Lower leg skin (tissue), 4 donors: ENCODE data around the gene IBTK. TPM values are rescaled to one million over a fixed set of nuclear protein-coding genes. Genes with fewer than 3 reads are reported as not detected.

Source experiments
- DNase-seq, 2 donors: peaks; one replicate each; pipeline ENCODE4 v3.0.0-alpha.2; 2019; ENCODE audit warnings: low spot score in 2 of 2
- H3K4me3 ChIP-seq: fragments of 200-600 bp; sonication (generic); 2 replicates; pipeline ENCODE4 v1.5.1; 2017; ENCODE audit warnings: mild to moderate bottlenecking, low read depth; ENCODE audit not compliant: poor library complexity, severe bottlenecking
- POLR2A ChIP-seq, 2 donors: fragments of 450-650 bp; IDR thresholded peaks; one replicate each; pipeline ENCODE4 v1.6.1; 2016 to 2017; ENCODE audit warnings: antibody characterized with exemption in 2 of 2, mild to moderate bottlenecking in 1 of 2, moderate library complexity in 1 of 2
- WGBS, 2 donors: methylation state at CpG; one replicate each; pipeline ENCODE4 v1.1.5; 2018; 5-methylcytosine and 5-hydroxymethylcytosine counted together
- intact Hi-C: fragments of 100-400 bp; cut with DNase I; formaldehyde crosslinking; loops from one replicate; pipeline ENCODE4 v1.15.0; 2023; ENCODE audit warnings: low total_unique reads
- total RNA-seq, 4 donors: library from RNA; depleted of rRNA; stranded (reverse); fragments of >200 nt; gene quantifications; one replicate each; pipeline ENCODE4 v1.1.0, GENCODE V29; 2016
- TF ChIP-seq, protein P1 (sequence below), 3 donors: fragments of 450-650 bp; IDR thresholded peaks; one replicate each; pipeline ENCODE4 v1.5.1; 2016; ENCODE audit warnings: antibody characterized with exemption in 3 of 3, mild to moderate bottlenecking in 3 of 3, moderate library complexity in 2 of 3

Gene IBTK
- total RNA-seq, 4 donors from 2014 or later, result 10.7 to 15.3 (median 12.6) TPM

DNA sequence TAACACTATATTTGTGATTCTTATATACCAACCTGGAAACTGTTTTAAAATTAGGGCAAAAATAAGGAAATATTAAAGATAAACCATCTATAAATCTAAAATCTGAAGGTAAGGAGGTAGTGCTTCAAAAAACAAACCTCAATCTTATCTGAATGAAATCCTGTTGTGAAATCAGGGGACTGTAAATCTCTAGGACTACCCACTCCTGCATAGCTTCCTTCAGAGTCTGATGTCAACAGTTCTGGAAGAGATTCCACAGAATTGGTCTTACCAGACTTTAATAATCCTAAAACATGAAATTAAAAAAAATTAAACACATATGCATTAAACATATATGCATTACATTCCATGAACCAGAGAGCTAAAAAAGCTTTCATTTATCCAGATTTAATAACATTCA is 51.4 kb downstream of the IBTK start:
- TF ChIP-seq, protein P1, sequence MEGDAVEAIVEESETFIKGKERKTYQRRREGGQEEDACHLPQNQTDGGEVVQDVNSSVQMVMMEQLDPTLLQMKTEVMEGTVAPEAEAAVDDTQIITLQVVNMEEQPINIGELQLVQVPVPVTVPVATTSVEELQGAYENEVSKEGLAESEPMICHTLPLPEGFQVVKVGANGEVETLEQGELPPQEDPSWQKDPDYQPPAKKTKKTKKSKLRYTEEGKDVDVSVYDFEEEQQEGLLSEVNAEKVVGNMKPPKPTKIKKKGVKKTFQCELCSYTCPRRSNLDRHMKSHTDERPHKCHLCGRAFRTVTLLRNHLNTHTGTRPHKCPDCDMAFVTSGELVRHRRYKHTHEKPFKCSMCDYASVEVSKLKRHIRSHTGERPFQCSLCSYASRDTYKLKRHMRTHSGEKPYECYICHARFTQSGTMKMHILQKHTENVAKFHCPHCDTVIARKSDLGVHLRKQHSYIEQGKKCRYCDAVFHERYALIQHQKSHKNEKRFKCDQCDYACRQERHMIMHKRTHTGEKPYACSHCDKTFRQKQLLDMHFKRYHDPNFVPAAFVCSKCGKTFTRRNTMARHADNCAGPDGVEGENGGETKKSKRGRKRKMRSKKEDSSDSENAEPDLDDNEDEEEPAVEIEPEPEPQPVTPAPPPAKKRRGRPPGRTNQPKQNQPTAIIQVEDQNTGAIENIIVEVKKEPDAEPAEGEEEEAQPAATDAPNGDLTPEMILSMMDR (IDR thresholded peaks at IDR 0.05), result no peak
- no peak for TF ChIP-seq POLR2A (IDR thresholded peaks at IDR 0.05)
- intact Hi-C loops, result no loop called here
- H3K4me3 ChIP-seq, result no peak overlapping the region
- no peak for DNase-seq

DNA sequence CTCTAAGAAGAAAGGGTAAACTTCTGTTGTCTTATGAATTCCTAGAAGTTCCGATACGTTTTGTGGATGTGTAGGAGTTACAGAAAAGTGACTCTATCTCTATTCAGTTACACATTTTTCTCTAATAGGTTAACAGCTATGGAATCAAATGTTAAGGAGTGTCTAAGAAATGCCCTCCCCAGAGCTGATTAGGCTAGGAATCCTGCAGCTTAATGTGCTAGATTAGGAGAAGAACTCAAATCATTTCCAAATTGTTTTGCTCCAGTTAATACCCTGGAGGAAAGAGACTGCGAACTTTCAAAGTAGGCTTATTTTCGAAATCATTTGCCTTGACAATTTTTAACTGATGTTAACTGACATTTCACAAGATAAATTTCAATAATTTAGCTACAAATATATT is 51.9 kb downstream of the IBTK start:
- WGBS, 2 donors, result 88 to 91% methylated on average over 4 of the region's 4 CpGs
- no peak for DNase-seq
- no peak for TF ChIP-seq POLR2A (IDR thresholded peaks at IDR 0.05)
- TF ChIP-seq, protein P1 (IDR thresholded peaks at IDR 0.05), result no peak
- intact Hi-C loops, result no loop called here
- no peak overlapping the region for H3K4me3 ChIP-seq

DNA sequence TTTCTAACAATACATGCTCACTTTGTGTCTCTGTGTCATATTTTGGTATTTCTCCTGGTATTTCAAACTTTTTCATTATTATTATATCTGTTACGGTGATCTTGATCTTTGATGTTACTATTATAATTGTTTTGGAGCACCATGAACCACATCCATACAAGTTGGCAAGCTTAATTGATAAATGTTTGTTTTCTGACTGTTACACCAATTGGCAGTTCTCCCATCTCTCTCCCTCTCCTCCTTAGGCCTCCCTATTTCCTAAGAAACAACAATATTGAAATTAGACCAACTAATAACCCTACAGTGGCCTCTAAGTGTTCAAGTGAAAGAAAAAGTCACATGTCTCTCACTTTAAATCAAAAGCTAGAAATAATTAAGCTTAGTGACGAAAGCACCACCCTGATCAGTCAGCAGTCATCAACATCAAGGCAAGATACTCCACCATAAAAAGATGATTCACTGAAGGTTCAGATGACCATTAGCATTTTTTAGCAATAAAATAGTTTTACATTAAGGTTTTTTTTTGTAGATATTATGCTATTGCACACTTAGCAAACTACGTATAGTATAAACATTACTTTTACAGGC is 61.5 kb downstream of the IBTK start:
- intact Hi-C loops, result no loop called here
- no peak overlapping the region for H3K4me3 ChIP-seq
- DNase-seq, result no peak
- 80 to 84% methylated on average over 3 of the region's 3 CpGs for WGBS, 2 donors
- no peak for TF ChIP-seq POLR2A (IDR thresholded peaks at IDR 0.05)
- TF ChIP-seq, protein P1 (IDR thresholded peaks at IDR 0.05), result no peak

DNA sequence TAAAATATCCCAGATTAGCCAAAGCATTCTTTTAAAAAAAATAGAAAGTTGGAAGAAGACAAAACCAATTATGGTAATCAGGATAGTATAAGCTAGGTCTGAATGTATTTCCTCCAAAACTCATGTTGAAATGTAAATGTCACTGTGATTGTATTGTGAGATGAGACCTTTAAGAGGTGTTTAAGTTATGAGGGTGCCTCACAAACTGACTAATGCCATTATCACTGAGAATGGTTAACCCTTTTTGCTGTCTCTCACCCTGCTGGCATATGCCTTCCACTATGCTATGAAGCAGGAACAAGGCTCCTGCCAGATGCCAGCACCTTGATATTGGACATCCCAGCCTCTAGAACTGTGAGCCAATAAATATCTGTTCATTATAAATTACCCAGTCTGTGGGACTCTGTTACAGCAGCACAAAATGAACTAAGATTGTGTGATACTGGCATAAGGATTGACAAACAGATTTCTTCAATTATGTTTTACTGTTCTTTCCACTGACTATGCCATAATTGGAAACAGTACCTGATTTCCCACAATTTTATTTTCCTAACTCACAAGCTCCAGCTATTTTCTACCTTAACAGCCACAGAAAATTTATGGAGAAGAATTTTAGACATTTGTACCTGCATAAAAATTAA is 63.8 kb downstream of the IBTK start:
- no peak for TF ChIP-seq POLR2A (IDR thresholded peaks at IDR 0.05)
- TF ChIP-seq, protein P1 (IDR thresholded peaks at IDR 0.05), result no peak
- intact Hi-C loops, result no loop called here
- DNase-seq, result no peak
- no peak overlapping the region for H3K4me3 ChIP-seq

DNA sequence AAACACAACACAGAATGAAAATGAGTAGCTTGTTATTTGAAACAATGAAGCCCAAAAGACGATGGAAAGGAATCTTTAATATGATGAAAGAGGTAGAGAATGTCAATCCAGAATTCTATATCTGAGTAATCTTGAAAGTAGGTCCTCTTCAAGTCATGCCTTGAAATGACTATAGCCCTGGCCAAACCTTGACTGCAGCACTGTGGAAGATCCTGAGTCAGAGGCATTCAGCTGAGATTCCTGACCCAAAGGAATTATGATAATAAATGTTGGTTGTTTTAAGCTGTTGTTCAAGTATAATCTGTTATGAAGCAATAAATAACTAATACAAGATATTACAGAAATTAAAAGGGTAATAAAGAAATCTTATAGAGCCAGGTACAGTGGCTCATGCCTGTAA is 64.8 kb downstream of the IBTK start:
- TF ChIP-seq, protein P1 (IDR thresholded peaks at IDR 0.05), result no peak
- no peak for TF ChIP-seq POLR2A (IDR thresholded peaks at IDR 0.05)
- no peak for DNase-seq
- WGBS, 2 donors, result 63 to 86% methylated on average over 1 of the region's 1 CpG

DNA sequence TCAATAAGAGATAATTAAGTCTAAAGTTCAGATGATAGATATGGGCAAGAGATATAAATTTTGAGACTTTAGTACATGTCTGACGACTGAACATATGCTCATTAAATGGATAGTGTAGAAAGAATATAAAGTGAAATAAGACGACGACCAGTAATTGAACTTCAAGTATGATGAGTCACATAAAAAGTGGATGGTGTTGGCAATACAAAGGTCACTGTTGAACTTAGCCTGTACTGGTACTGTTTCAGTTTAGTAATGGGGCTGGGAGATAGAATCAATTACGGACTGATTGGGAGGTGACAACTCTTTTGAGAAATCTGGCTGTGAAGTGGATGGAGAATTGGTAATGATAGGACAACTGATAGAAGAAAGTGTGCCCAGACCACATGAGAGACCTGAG is 68.1 kb downstream of the IBTK start:
- 81 to 88% methylated on average over 4 of the region's 4 CpGs for WGBS, 2 donors
- intact Hi-C loops, result no loop called here
- TF ChIP-seq POLR2A (IDR thresholded peaks at IDR 0.05), result no peak
- TF ChIP-seq, protein P1 (IDR thresholded peaks at IDR 0.05), result no peak
- DNase-seq, result no peak
- no peak overlapping the region for H3K4me3 ChIP-seq

More for the DNA sequence above, 64.8 kb downstream of the IBTK start:
- intact Hi-C loops, result no loop called here
- no peak overlapping the region for H3K4me3 ChIP-seq
